Panc1 (cell line): Measurements from ENCODE around the gene MLH3.

Source experiments
- POLR2AphosphoS5 ChIP-seq: IDR thresholded peaks from 2 replicates; pipeline ENCODE4 v1.6.1; 2012; ENCODE audit warnings: mild to moderate bottlenecking, low read depth, low read length, moderate library complexity
- SIN3A ChIP-seq: IDR thresholded peaks from 2 replicates; pipeline ENCODE4 v1.6.1; 2012; ENCODE audit warnings: low read depth, mild to moderate bottlenecking, low read length, moderate library complexity, borderline replicate concordance; ENCODE audit not compliant: insufficient read depth
- TF ChIP-seq, protein P1 (sequence below): fragments of 450-650 bp; IDR thresholded peaks from 2 replicates; pipeline ENCODE4 v1.5.1; 2017; ENCODE audit warnings: mild to moderate bottlenecking

DNA sequence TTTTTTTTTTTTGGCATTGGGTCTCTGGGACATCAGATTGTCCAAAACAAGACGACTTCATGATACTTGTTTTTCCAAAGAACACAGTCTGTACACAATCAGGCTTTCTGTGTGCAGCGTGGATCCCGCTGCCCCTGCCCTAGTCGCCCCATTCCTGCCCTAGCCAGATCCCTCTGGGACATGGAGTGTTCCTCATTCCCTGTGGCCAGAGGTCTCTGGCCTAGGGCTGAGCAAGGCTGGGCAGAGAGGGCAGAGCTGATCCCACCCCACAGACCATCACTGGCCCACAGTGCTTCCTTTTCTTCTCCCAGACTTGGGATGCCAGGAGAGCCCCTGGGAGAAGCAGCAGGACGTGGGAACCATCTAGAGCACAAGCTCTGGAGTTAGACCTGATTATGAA is 69.4 kb downstream of the MLH3 start:
- TF ChIP-seq, protein P1, sequence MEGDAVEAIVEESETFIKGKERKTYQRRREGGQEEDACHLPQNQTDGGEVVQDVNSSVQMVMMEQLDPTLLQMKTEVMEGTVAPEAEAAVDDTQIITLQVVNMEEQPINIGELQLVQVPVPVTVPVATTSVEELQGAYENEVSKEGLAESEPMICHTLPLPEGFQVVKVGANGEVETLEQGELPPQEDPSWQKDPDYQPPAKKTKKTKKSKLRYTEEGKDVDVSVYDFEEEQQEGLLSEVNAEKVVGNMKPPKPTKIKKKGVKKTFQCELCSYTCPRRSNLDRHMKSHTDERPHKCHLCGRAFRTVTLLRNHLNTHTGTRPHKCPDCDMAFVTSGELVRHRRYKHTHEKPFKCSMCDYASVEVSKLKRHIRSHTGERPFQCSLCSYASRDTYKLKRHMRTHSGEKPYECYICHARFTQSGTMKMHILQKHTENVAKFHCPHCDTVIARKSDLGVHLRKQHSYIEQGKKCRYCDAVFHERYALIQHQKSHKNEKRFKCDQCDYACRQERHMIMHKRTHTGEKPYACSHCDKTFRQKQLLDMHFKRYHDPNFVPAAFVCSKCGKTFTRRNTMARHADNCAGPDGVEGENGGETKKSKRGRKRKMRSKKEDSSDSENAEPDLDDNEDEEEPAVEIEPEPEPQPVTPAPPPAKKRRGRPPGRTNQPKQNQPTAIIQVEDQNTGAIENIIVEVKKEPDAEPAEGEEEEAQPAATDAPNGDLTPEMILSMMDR, result no peak
- TF ChIP-seq POLR2AphosphoS5, result no peak
- TF ChIP-seq SIN3A, result no peak
